Measurements from ENCODE around the gene APOL1.
A peak's percentile ranks its signal among the peaks of the same experiment; 100 is the strongest.
"Not testable (repeated sequence)": the region's sequence is repeated elsewhere in the genome, so short reads cannot be mapped to it uniquely, and the experiment has no call there.

APOL1 gene

GRCh38 chr22:36229649-36230048, 23.3 kb upstream of the APOL1 start:
- not testable (repeated sequence) for H3K4me1 ChIP-seq (ENCODE audit: insufficient read depth, low read length); H2AFZ ChIP-seq (ENCODE audit: low read depth, low read length); H3K9me3 ChIP-seq (ENCODE audit: low read length); H3K27me3 ChIP-seq (ENCODE audit: insufficient read depth, low read length); H3K4me3 ChIP-seq (ENCODE audit: low read length)
- H3K36me3 ChIP-seq (ENCODE audit: insufficient read depth, low read length), result peaks cover 18% of the 10 kb centered on the region

GRCh38 chr22:36231051-36231450, 21.9 kb upstream of the APOL1 start:
- not testable (repeated sequence) for H2AFZ ChIP-seq (ENCODE audit: low read depth, low read length); H3K4me1 ChIP-seq (ENCODE audit: insufficient read depth, low read length); H3K4me3 ChIP-seq (ENCODE audit: low read length); H3K27me3 ChIP-seq (ENCODE audit: insufficient read depth, low read length); H3K9me3 ChIP-seq (ENCODE audit: low read length)
- peaks cover 20% of the 10 kb centered on the region for H3K36me3 ChIP-seq (ENCODE audit: insufficient read depth, low read length)

- Histone ChIP-seq H3K36me3 (ENCODE audit: insufficient read depth, low read length) (peaks cover 14% of the 10 kb centered on the region), H3K27me3 (ENCODE audit: insufficient read depth, low read length) (no peaks in the 10 kb centered on the region), H3K4me3 (ENCODE audit: low read length) (no peak overlapping the region), H3K4me1 (ENCODE audit: insufficient read depth, low read length) (no peaks in the 10 kb centered on the region), H2AFZ (ENCODE audit: low read depth, low read length) (no peak overlapping the region), H3K9me3 (ENCODE audit: low read length) (no peaks in the 10 kb centered on the region)
Measured at GRCh38 chr22:36232715-36233401, 20.1 kb upstream of the APOL1 start.

GRCh38 chr22:36233796-36234195, 19.1 kb upstream of the APOL1 start:
- H3K36me3 ChIP-seq (ENCODE audit: insufficient read depth, low read length), result peaks cover 12% of the 10 kb centered on the region
- no peaks in the 10 kb centered on the region for H3K9me3 ChIP-seq (ENCODE audit: low read length)
- H3K4me1 ChIP-seq (ENCODE audit: insufficient read depth, low read length), result peaks cover 6% of the 10 kb centered on the region
- H2AFZ ChIP-seq (ENCODE audit: low read depth, low read length), result no peak overlapping the region
- H3K27me3 ChIP-seq (ENCODE audit: insufficient read depth, low read length), result no peaks in the 10 kb centered on the region
- H3K4me3 ChIP-seq (ENCODE audit: low read length), result no peak overlapping the region

- Histone ChIP-seq H3K36me3 (ENCODE audit: insufficient read depth, low read length) (peaks cover 12% of the 10 kb centered on the region), H3K9me3 (ENCODE audit: low read length) (no peaks in the 10 kb centered on the region), H3K4me3 (ENCODE audit: low read length) (no peak overlapping the region), H3K4me1 (ENCODE audit: insufficient read depth, low read length) (peaks cover 9% of the 10 kb centered on the region), H3K27me3 (ENCODE audit: insufficient read depth, low read length) (no peaks in the 10 kb centered on the region), H2AFZ (ENCODE audit: low read depth, low read length) (no peak overlapping the region)
Measured at GRCh38 chr22:36234213-36234612, 18.7 kb upstream of the APOL1 start.

GRCh38 chr22:36234919-36235318, 18.0 kb upstream of the APOL1 start:
- peaks cover 13% of the 10 kb centered on the region for H3K4me1 ChIP-seq (ENCODE audit: insufficient read depth, low read length)
- H3K4me3 ChIP-seq (ENCODE audit: low read length), result no peak overlapping the region

GRCh38 chr22:36235585-36235984, 17.3 kb upstream of the APOL1 start:
- Histone ChIP-seq H2AFZ (ENCODE audit: low read depth, low read length) (no peak overlapping the region), H3K27me3 (ENCODE audit: insufficient read depth, low read length) (no peaks in the 10 kb centered on the region), H3K4me1 (ENCODE audit: insufficient read depth, low read length) (peaks cover 13% of the 10 kb centered on the region), H3K9me3 (ENCODE audit: low read length) (no peaks in the 10 kb centered on the region), H3K36me3 (ENCODE audit: insufficient read depth, low read length) (peaks cover 10% of the 10 kb centered on the region), H3K4me3 (ENCODE audit: low read length) (no peak overlapping the region)

More at GRCh38 chr22:36234919-36235318, 18.0 kb upstream of the APOL1 start:
- H3K9me3 ChIP-seq (ENCODE audit: low read length), result no peaks in the 10 kb centered on the region
- no peaks in the 10 kb centered on the region for H3K27me3 ChIP-seq (ENCODE audit: insufficient read depth, low read length)
- peaks cover 12% of the 10 kb centered on the region for H3K36me3 ChIP-seq (ENCODE audit: insufficient read depth, low read length)
- H2AFZ ChIP-seq (ENCODE audit: low read depth, low read length), result no peak overlapping the region

- no peak overlapping the region for H2AFZ ChIP-seq (ENCODE audit: low read depth, low read length)
- H3K36me3 ChIP-seq (ENCODE audit: insufficient read depth, low read length), result peaks cover 3% of the 10 kb centered on the region
- H3K9me3 ChIP-seq (ENCODE audit: low read length), result no peaks in the 10 kb centered on the region
- no peak overlapping the region for H3K4me3 ChIP-seq (ENCODE audit: low read length)
- peaks cover 13% of the 10 kb centered on the region for H3K4me1 ChIP-seq (ENCODE audit: insufficient read depth, low read length)
- H3K27me3 ChIP-seq (ENCODE audit: insufficient read depth, low read length), result no peaks in the 10 kb centered on the region
Measured at GRCh38 chr22:36236388-36237319, 16.3 kb upstream of the APOL1 start.

GRCh38 chr22:36237462-36238372, 15.2 kb upstream of the APOL1 start:
- Histone ChIP-seq H3K4me1 (ENCODE audit: insufficient read depth, low read length) (peaks cover 13% of the 10 kb centered on the region), H2AFZ (ENCODE audit: low read depth, low read length) (no peak overlapping the region), H3K27me3 (ENCODE audit: insufficient read depth, low read length) (no peaks in the 10 kb centered on the region), H3K36me3 (ENCODE audit: insufficient read depth, low read length) (peaks cover 2% of the 10 kb centered on the region), H3K9me3 (ENCODE audit: low read length) (no peaks in the 10 kb centered on the region), H3K4me3 (ENCODE audit: low read length) (no peak overlapping the region)

GRCh38 chr22:36238373-36239149, 14.4 kb upstream of the APOL1 start:
- Histone ChIP-seq H3K4me3 (ENCODE audit: low read length) (peak overlapping the region; percentile 78), H3K9me3 (ENCODE audit: low read length) (no peaks in the 10 kb centered on the region), H2AFZ (ENCODE audit: low read depth, low read length) (peak overlapping the region; percentile 88), H3K27me3 (ENCODE audit: insufficient read depth, low read length) (no peaks in the 10 kb centered on the region), H3K4me1 (ENCODE audit: insufficient read depth, low read length) (peaks cover 13% of the 10 kb centered on the region), H3K36me3 (ENCODE audit: insufficient read depth, low read length) (peaks cover 2% of the 10 kb centered on the region)

GRCh38 chr22:36239150-36239400, 13.9 kb upstream of the APOL1 start:
- Histone ChIP-seq H2AFZ (ENCODE audit: low read depth, low read length) (peak overlapping the region; percentile 88), H3K36me3 (ENCODE audit: insufficient read depth, low read length) (peaks cover 2% of the 10 kb centered on the region), H3K4me3 (ENCODE audit: low read length) (peak overlapping the region; percentile 78), H3K9me3 (ENCODE audit: low read length) (no peaks in the 10 kb centered on the region), H3K4me1 (ENCODE audit: insufficient read depth, low read length) (peaks cover 13% of the 10 kb centered on the region), H3K27me3 (ENCODE audit: insufficient read depth, low read length) (no peaks in the 10 kb centered on the region)

- peaks cover 13% of the 10 kb centered on the region for H3K4me1 ChIP-seq (ENCODE audit: insufficient read depth, low read length)
Measured at GRCh38 chr22:36239401-36240171, 13.3 kb upstream of the APOL1 start, which contains the start of gene APOL2. Gene APOL2 (minus strand): TSS chr22:36239527. CDS start chr22:36233162, 6,365 bp downstream.

More at GRCh38 chr22:36239401-36240171, 13.3 kb upstream of the APOL1 start, which contains the start of gene APOL2:
- H3K36me3 ChIP-seq (ENCODE audit: insufficient read depth, low read length), result peaks cover 2% of the 10 kb centered on the region
- peak within 1 kb of the TSS; percentile 88 for H2AFZ ChIP-seq (ENCODE audit: low read depth, low read length)
- H3K27me3 ChIP-seq (ENCODE audit: insufficient read depth, low read length), result no peaks in the 10 kb centered on the region
- no peaks in the 10 kb centered on the region for H3K9me3 ChIP-seq (ENCODE audit: low read length)
- peak within 1 kb of the TSS; percentile 78 for H3K4me3 ChIP-seq (ENCODE audit: low read length)

All from neuron (in vitro differentiated cells).